Calu3 (cell line): ENCODE results near the gene SLC49A3. TPM values are rescaled to one million over a fixed set of nuclear protein-coding genes. Genes with fewer than 3 reads are reported as not detected.
"Not testable (repeated sequence)": the region's sequence is repeated elsewhere in the genome, so short reads cannot be mapped to it uniquely, and the experiment has no call there.

Experiments
- BruUV-seq: library from RNA; stranded (reverse); fragments of 400-500 nt; replicated peaks from 2 replicates; lab custom pipeline; 2021; lab: Mats Ljungman, UMichigan
- CTCF ChIA-PET: fragments of 300-600 bp; sonication (Branson Sonifier 250); formaldehyde crosslinking; loops from one replicate; lab custom pipeline; 2022; ENCODE audit warnings: antibody characterized with exemption; lab: Charles Lee
- DNase-seq: peaks from one replicate; pipeline ENCODE4 v3.0.0; 2022
- H3K27ac Mint-ChIP-seq: one replicate; pipeline ENCODE4 v1.8.0; 2022; ENCODE audit warnings: mixed read lengths; ENCODE audit not compliant: unreplicated experiment
- H3K27me3 Mint-ChIP-seq: one replicate; pipeline ENCODE4 v1.8.0; 2022; ENCODE audit warnings: mixed read lengths; ENCODE audit not compliant: unreplicated experiment
- H3K36me3 Mint-ChIP-seq: one replicate; pipeline ENCODE4 v1.8.0; 2022; ENCODE audit warnings: mild to moderate bottlenecking, moderate library complexity, mixed read lengths; ENCODE audit not compliant: insufficient read depth, unreplicated experiment
- H3K4me1 Mint-ChIP-seq: one replicate; pipeline ENCODE4 v1.8.0; 2022; ENCODE audit warnings: mild to moderate bottlenecking, low read depth, mixed read lengths; ENCODE audit not compliant: unreplicated experiment
- H3K4me3 Mint-ChIP-seq: one replicate; pipeline ENCODE4 v1.8.0; 2022; ENCODE audit warnings: mild to moderate bottlenecking, low read depth, moderate library complexity, mixed read lengths; ENCODE audit not compliant: unreplicated experiment
- H3K9me3 Mint-ChIP-seq: one replicate; pipeline ENCODE4 v1.8.0; 2022; ENCODE audit warnings: low read depth, mixed read lengths; ENCODE audit not compliant: unreplicated experiment
- CTCF ChIP-seq: fragments of 200-600 bp; IDR thresholded peaks from one replicate; pipeline ENCODE4 v1.8.0; 2022; ENCODE audit warnings: antibody characterized with exemption; ENCODE audit not compliant: unreplicated experiment
- intact Hi-C: fragments of 100-400 bp; cut with micrococcal nuclease; formaldehyde crosslinking; loops from one replicate; pipeline ENCODE4 v1.10.0; 2022; ENCODE audit not compliant: unreplicated experiment
- total RNA-seq: library from RNA; stranded (reverse); gene quantifications from 2 replicates; pipeline ENCODE4 v1.2.3, GENCODE V29; 2022

The SLC49A3 gene
- total RNA-seq, 1 experiment from 2014 or later = 0.40 TPM

DNA sequence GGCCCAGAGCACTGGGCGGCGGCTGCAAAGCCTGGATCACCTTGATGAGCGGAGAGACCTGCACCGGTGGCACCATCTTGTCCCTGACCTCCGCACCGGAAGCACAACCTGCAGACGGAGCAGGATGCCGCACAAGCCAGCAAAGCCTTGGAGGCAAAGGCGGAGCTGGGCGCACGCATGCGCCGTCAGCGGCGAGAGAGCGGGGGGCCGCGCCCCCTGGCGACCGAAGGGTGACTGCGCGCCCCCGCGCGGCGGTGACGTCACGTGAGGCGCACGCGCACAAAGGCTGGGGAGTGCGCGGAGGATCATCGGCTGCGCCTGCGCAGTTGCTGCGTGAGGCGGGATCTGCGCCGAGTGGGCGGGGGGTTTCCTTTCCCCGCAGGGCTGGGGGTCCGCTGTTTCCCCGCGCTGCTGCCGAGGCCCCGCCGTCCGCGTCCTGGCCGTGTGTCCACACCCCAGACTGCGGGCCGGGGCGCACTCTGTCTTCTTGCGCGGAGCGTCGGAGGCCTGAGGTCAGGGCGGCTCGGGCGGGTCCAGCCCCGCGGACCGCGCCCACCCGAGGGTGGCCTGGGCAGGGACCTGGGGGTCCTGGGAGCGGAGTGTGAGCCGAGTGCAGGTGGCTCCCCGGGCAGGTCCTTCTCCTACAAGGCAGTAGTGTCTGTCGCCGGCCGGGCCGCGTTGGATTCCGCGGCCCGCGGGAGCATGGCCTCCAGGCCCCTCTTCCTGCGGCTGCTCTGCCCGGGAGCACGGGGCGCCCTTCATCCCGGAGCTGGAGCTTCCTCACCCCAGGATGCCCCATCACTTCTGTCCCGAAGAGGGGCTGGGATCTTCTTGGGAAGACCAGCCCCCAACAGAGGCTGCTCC, 14.5 kb downstream of the SLC49A3 start, which contains the start of the genes ATP5ME and MYL5:
Gene ATP5ME (minus strand): TSS at position 105 of the 864 bp plus-strand sequence. CDS start 29 bp downstream, at position 76.
Gene MYL5 (plus strand): TSS at position 371 of the 864 bp plus-strand sequence. CDS start 3,485 bp downstream, outside the sequence.
- BruUV-seq = no TSS peak
- Mint-ChIP-seq H3K4me1 (peaks cover 17% of the 10 kb centered on the region), H3K4me3 (peak within 1 kb of the TSS; percentile 73), H3K9me3 (no peaks in the 10 kb centered on the region), H3K27me3 (no peaks in the 10 kb centered on the region), H3K27ac (peak within 1 kb of the TSS; percentile 47), H3K36me3 (peaks cover 57% of the 10 kb centered on the region)
- peak; percentile 70 for TF ChIP-seq CTCF
- CTCF ChIA-PET = interaction anchor here (0.6 kb wide), 1 partner anchor 984 kb away, joined by 3 read pairs; no protein-coding TSS in a partner anchor
- peak; percentile 91 for DNase-seq
- intact Hi-C loops = no loop called here

GRCh38 chr4:673349-674091, 15.4 kb downstream of the SLC49A3 start:
- CTCF ChIA-PET = interaction anchor here (0.6 kb wide), 1 partner anchor 984 kb away, joined by 3 read pairs; no protein-coding TSS in a partner anchor
- peak; percentile 22 for DNase-seq
- Mint-ChIP-seq H3K36me3 (peaks cover 54% of the 10 kb centered on the region), H3K4me3 (peak overlapping the region; percentile 73), H3K4me1 (peaks cover 17% of the 10 kb centered on the region), H3K9me3 (no peaks in the 10 kb centered on the region), H3K27me3 (no peaks in the 10 kb centered on the region), H3K27ac (peak overlapping the region; percentile 47)
- TF ChIP-seq CTCF = no peak
- intact Hi-C loops = no loop called here
- BruUV-seq = no TSS peak

- Mint-ChIP-seq H3K4me3 (no peak overlapping the region), H3K27ac (no peak overlapping the region), H3K9me3 (no peaks in the 10 kb centered on the region), H3K27me3 (no peaks in the 10 kb centered on the region), H3K4me1 (peaks cover 8% of the 10 kb centered on the region), H3K36me3 (peaks cover 38% of the 10 kb centered on the region)
- intact Hi-C loops = no loop called here
- no peak for DNase-seq
- TF ChIP-seq CTCF = no peak
- BruUV-seq = no TSS peak
- CTCF ChIA-PET = no interaction called here
Measured at GRCh38 chr4:671769-672168, 17.2 kb downstream of the SLC49A3 start.

DNA sequence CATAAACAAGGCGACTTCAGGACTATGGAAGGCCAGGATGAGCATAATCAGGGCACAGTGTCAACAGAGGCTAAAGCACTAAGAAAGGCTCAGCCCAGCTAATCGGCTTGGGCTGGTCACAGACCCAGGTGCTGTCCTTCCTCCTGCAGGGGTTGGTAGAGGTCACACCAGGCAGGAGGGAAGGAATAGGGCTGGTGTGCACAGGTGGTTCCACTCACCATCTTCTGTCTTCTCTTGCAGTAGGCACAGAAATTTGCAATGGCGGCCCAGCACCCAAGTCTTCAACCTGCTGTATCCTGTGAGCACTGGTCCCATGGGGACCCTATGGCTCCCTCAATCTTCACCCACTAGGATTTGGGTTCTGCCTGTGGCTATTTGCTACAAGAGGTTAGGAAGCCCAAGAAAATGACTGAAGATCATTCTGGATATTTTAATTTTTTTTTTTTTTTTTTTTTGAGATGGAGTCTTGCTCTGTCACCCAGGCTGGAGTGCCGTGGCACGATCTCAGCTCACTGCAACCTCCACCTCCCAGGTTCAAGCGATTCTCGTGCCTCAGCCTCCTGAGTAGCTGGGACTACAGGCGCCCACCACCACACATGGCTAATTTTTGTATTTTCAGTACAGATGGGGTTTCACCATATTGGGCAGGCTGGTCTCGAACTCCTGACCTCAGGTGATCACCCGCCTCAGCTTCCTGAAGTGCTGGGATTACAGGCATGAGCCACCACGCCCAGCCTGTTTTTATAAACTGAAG, 19.0 kb downstream of the SLC49A3 start:
- H3K27ac Mint-ChIP-seq, H3K4me3 Mint-ChIP-seq, H3K27me3 Mint-ChIP-seq, H3K9me3 Mint-ChIP-seq, BruUV-seq, intact Hi-C loops, CTCF ChIA-PET, H3K4me1 Mint-ChIP-seq, DNase-seq: not testable (repeated sequence)
- peaks cover 30% of the 10 kb centered on the region for H3K36me3 Mint-ChIP-seq

DNA sequence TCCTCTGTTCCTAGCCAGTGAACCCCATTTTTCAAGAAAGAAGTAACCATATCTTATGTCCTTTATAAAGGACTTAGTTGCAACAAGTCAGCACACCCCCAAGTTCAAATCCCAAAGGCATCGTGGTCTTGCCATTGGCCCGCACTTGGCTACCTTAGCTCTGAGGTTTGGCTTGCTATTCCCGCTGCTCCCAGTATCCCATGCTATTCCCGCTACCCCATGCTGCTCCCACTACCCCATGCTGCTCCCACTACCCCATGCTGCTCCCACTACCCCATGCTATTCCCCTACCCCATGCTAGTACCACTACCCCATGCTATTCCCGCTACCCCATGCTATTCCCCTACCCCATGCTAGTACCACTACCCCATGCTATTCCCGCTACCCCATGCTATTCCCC, 20.7 kb downstream of the SLC49A3 start:
- H3K4me3 Mint-ChIP-seq, DNase-seq, BruUV-seq, intact Hi-C loops, H3K27me3 Mint-ChIP-seq, H3K9me3 Mint-ChIP-seq, H3K4me1 Mint-ChIP-seq, CTCF ChIA-PET, H3K27ac Mint-ChIP-seq: not testable (repeated sequence)
- peaks cover 12% of the 10 kb centered on the region for H3K36me3 Mint-ChIP-seq
